Measurements from ENCODE around the gene NXN.

- TF ChIP-seq CTCF (IDR thresholded peaks at IDR 0.05), result no peak
- no peak for TF ChIP-seq EZH2 (IDR thresholded peaks at IDR 0.05; ENCODE audit: borderline replicate concordance, insufficient read depth, low read depth, low read length, poor library complexity, severe bottlenecking)
Observed at GRCh38 chr17:859061-859823, 120.3 kb downstream of the NXN start.

Data from B cell (primary cell).